Colon (tissue), 2 donors: Measurements from ENCODE around the gene IZUMO1R.
"Not testable (repeated sequence)": the region's sequence is repeated elsewhere in the genome, so short reads cannot be mapped to it uniquely, and the experiment has no call there.

ENCODE experiments used
- FAIRE-seq: peaks from 2 replicates; lab custom pipeline; 2012; peaks lifted over from hg19 to GRCh38; lab: Jason Lieb, UNC
- donor health status: control.
- donor health status: control.

The IZUMO1R gene

DNA sequence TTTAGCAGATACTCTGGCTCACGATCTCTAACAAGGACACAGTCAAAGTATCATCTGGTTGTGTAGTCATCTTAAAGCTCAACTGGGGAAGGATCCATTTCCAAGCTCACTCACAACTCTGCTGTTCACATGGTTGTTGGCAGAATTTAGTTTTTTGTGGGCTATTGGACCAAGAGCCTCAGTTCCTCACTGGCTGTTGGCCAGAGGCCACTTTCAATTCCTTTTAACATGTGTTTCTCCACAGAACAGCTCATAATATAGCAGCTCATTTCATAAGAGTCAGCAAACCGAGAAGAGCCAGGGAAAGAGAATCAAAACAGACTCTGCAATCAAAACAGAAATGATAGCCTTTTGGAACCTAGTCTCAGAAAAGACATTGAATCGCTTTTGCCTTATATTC, 22.6 kb downstream of the IZUMO1R start:
- FAIRE-seq: no peak

DNA sequence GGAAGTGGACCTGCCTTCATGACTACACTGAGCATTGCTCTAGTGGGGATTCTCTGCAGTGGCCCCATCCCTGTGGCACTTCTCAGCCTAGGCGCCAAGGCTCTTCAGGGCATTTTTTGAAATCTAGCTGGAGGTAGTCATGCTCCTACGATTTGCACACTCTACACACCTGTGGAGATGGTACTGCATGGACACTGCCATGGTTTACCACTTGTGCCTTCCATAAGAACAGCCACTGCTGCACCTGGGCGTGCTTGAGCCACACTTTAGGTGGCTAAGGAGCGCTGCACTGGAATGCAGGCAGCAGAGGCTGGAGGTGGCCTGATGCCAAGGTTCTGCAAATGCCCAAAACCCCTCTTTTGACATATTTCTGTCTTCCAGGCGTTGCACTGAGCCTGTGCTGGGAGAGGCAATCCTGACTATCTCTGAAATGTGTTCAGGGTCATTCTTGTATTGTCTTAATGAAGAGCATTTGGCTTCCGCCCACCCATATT, 24.3 kb downstream of the IZUMO1R start:
- no peak for FAIRE-seq

DNA sequence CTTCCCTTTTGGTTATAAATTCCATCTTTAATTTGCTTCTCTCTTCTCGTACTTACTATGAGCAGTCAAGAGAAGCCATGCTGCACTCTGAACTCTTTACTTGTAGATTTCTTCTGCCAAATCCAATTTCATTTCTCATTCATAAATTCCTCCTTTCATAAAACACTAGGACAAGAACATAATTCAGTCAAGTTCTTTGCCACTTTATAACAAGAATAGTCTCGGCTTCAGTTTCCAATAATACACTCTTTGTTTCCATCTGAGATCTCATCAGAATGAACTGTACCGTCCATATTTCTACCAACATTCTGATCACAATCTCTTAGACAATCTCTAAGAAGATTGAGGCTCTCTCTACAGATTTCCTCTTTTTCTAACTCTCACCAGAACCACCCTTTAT, 25.1 kb downstream of the IZUMO1R start:
- FAIRE-seq: no peak

DNA sequence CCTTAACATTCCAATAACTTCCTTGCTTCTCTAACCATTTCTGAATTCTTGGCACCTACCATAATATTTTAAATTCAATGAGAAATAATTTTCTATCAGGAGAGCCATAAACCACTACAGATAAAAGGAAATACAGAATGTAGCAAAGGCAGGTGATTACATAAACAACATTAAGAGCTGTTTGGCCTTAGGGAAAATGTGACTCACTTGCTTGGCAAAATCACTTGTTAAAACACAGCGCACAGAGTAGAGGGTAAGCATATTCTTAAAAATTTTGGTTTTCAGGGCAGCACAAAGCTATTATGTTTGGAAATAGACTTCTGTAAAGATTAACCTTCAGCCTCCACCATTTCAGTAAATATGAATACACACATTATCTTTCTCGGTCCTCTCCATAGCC, 26.4 kb downstream of the IZUMO1R start:
- no peak for FAIRE-seq

- FAIRE-seq: no peak
Measured at GRCh38 chr11:94332814-94333213, 28.4 kb downstream of the IZUMO1R start.

DNA sequence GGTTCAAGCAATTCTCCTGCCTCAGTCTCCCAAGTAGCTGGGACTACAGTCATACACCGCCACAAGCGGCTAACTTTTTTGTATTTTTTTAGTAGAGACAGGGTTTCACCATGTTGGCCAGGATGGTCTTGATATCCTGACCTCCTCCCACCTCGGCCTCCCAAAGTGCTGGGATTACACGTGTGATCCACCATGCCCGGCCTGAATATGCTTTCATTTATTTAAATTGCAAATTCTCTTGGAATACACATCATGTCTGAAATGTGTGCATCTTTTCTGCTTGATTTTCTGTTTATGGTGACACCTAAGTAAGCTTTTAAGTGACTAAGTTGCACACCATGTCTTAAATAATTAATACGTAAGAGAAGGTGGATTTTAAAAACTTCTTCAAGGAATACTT, 31.7 kb downstream of the IZUMO1R start:
- no peak for FAIRE-seq

DNA sequence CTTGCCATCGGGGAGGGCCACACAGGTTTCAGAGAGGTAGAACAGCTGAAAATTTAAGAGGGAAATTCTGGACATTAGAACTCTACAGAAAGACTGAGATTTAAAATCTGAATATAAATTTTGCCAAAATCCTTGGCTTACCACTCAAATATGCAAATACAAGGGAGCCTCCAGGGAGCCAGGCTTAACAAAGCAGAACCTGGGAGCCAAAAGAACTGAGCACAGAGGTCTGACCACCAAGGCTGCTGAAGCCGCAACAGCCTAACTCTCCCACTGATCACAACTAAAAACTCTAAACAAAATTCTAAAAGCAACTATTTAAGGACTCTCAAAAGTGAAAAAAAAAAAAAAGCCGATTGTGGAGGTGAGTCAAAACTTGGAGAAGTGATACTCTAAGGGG, 34.3 kb downstream of the IZUMO1R start:
- no peak for FAIRE-seq

GRCh38 chr11:94342250-94342649, 37.9 kb downstream of the IZUMO1R start:
- FAIRE-seq: no peak

GRCh38 chr11:94343495-94343894, 39.1 kb downstream of the IZUMO1R start:
- FAIRE-seq: no peak

GRCh38 chr11:94346311-94346710, 41.9 kb downstream of the IZUMO1R start:
- not testable (repeated sequence) for FAIRE-seq

DNA sequence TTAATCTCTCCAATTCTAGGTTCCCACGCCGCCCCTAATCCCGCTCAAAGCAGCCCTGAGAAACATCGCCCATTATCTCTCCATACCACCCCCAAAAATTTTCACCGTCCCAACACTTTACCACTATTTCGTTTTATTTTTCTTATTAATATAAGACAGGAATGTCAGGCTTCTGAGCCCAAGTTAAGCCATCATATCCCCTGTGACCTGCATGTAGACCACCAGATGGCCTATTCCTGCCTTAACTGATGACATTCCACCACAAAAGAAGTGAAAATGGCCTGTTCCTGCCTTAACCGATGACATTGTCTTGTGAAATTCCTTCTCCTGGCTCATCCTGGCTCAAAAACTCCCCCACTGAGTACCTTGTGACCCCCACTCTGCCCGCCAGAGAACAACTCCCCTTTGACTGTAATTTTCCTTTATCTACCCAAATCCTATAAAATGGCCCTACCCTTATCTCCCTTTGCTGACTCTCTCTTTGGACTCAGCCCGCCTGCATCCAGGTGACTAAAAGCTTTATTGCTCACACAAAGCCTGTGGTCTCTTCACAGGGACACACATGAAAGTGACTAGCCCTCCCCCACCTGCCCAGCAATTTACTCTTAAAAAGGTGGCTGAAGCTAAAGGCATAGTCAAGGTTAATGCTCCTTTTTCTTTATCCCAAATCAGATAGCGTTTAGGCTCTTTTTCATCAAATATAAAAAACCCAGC, 46.6 kb downstream of the IZUMO1R start:
- not testable (repeated sequence) for FAIRE-seq
